HG03060 (cell line): Measurements from ENCODE around the gene MYOCOS.
"Not testable (repeated sequence)": the region's sequence is repeated elsewhere in the genome, so short reads cannot be mapped to it uniquely, and the experiment has no call there.

Experiments used
- ATAC-seq: cut with Tn5 transposase; IDR thresholded peaks from one replicate; pipeline ENCODE4 v1.9.1; 2021; ENCODE audit warnings: low read depth, moderate number of reproducible peaks; ENCODE audit not compliant: unreplicated experiment

MYOCOS gene

GRCh38 chr1:171656206-171656605 lies 34.2 kb downstream of the MYOCOS start:
- ATAC-seq, result not testable (repeated sequence)

- no peak for ATAC-seq
These were observed 39.1 kb downstream of the MYOCOS start for GRCh38 chr1:171661076-171661650.

GRCh38 chr1:171663036-171663853 lies 41.2 kb downstream of the MYOCOS start:
- no peak for ATAC-seq

- ATAC-seq, result no peak
These were observed 42.0 kb downstream of the MYOCOS start for GRCh38 chr1:171663854-171664575.

- no peak for ATAC-seq
These were observed 42.9 kb downstream of the MYOCOS start for GRCh38 chr1:171664976-171665375.

GRCh38 chr1:171666114-171666769 lies 44.2 kb downstream of the MYOCOS start:
- no peak for ATAC-seq

GRCh38 chr1:171668372-171668771 lies 46.3 kb downstream of the MYOCOS start:
- ATAC-seq, result no peak

GRCh38 chr1:171670739-171671138 lies 48.7 kb downstream of the MYOCOS start:
- ATAC-seq, result no peak

GRCh38 chr1:171674431-171675405 lies 52.7 kb downstream of the MYOCOS start:
- no peak for ATAC-seq
